KOPT-K1 (cell line): ENCODE data around the gene PIF1.
A peak's percentile ranks its signal among the peaks of the same experiment; 100 is the strongest.

ENCODE experiments used
- H3K27ac ChIP-seq: fragments of 200-600 bp; sonication (generic); 2 replicates; pipeline ENCODE4 v1.5.1; 2016; ENCODE audit warnings: antibody characterized with exemption, mild to moderate bottlenecking, low read depth, low read length; ENCODE audit not compliant: poor library complexity, severe bottlenecking
- H3K36me3 ChIP-seq: fragments of 200-600 bp; sonication (generic); 2 replicates; pipeline ENCODE4 v1.5.1; 2017; ENCODE audit warnings: antibody characterized with exemption, mild to moderate bottlenecking, low read length, moderate library complexity; ENCODE audit not compliant: insufficient read depth
- H3K9me3 ChIP-seq: fragments of 200-600 bp; sonication (generic); 2 replicates; pipeline ENCODE4 v1.5.1; 2017; ENCODE audit warnings: antibody characterized with exemption, low read length, mild to moderate bottlenecking; ENCODE audit not compliant: insufficient read depth, poor library complexity, severe bottlenecking

PIF1 gene

GRCh38 chr15:64855205-64855975 is 29.9 kb upstream of the PIF1 start:
- Histone ChIP-seq H3K36me3 (peaks cover 79% of the 10 kb centered on the region), H3K27ac (peak overlapping the region; percentile 22), H3K9me3 (no peaks in the 10 kb centered on the region)

- peaks cover 79% of the 10 kb centered on the region for H3K36me3 ChIP-seq
- H3K9me3 ChIP-seq: no peaks in the 10 kb centered on the region
- H3K27ac ChIP-seq: no peak overlapping the region
These were observed 29.1 kb upstream of the PIF1 start for GRCh38 chr15:64854526-64854925.

GRCh38 chr15:64854041-64854440 is 28.6 kb upstream of the PIF1 start:
- peaks cover 78% of the 10 kb centered on the region for H3K36me3 ChIP-seq
- no peak overlapping the region for H3K27ac ChIP-seq

GRCh38 chr15:64851503-64851840 is 26.0 kb upstream of the PIF1 start:
- H3K36me3 ChIP-seq: peaks cover 67% of the 10 kb centered on the region
- H3K9me3 ChIP-seq: no peaks in the 10 kb centered on the region
- H3K27ac ChIP-seq: no peak overlapping the region

More at GRCh38 chr15:64854041-64854440, 28.6 kb upstream of the PIF1 start:
- no peaks in the 10 kb centered on the region for H3K9me3 ChIP-seq

- Histone ChIP-seq H3K36me3 (peaks cover 61% of the 10 kb centered on the region), H3K9me3 (no peaks in the 10 kb centered on the region), H3K27ac (no peak overlapping the region)
These were observed 25.5 kb upstream of the PIF1 start for GRCh38 chr15:64850778-64851502.

GRCh38 chr15:64847876-64848716 is 22.6 kb upstream of the PIF1 start:
- Histone ChIP-seq H3K27ac (no peak overlapping the region), H3K9me3 (no peaks in the 10 kb centered on the region), H3K36me3 (peaks cover 36% of the 10 kb centered on the region)

- Histone ChIP-seq H3K9me3 (no peaks in the 10 kb centered on the region), H3K27ac (no peak overlapping the region), H3K36me3 (peaks cover 36% of the 10 kb centered on the region)
These were observed 22.0 kb upstream of the PIF1 start for GRCh38 chr15:64847448-64847847.

- no peak overlapping the region for H3K27ac ChIP-seq
- peaks cover 36% of the 10 kb centered on the region for H3K36me3 ChIP-seq
These were observed 21.6 kb upstream of the PIF1 start for GRCh38 chr15:64847016-64847415.

GRCh38 chr15:64845831-64846595 is 20.6 kb upstream of the PIF1 start:
- Histone ChIP-seq H3K36me3 (peaks cover 30% of the 10 kb centered on the region), H3K9me3 (no peaks in the 10 kb centered on the region), H3K27ac (peak overlapping the region; percentile 53)

More at GRCh38 chr15:64847016-64847415, 21.6 kb upstream of the PIF1 start:
- no peaks in the 10 kb centered on the region for H3K9me3 ChIP-seq

GRCh38 chr15:64845183-64845611 is 19.8 kb upstream of the PIF1 start:
- Histone ChIP-seq H3K36me3 (peaks cover 22% of the 10 kb centered on the region), H3K9me3 (no peaks in the 10 kb centered on the region), H3K27ac (peak overlapping the region; percentile 53)

- H3K9me3 ChIP-seq: no peaks in the 10 kb centered on the region
- peaks cover 17% of the 10 kb centered on the region for H3K36me3 ChIP-seq
- H3K27ac ChIP-seq: peak overlapping the region; percentile 53
These were observed 19.2 kb upstream of the PIF1 start for GRCh38 chr15:64844576-64845145.

GRCh38 chr15:64843991-64844390 is 18.5 kb upstream of the PIF1 start:
- Histone ChIP-seq H3K36me3 (peaks cover 11% of the 10 kb centered on the region), H3K27ac (peak overlapping the region; percentile 53), H3K9me3 (no peaks in the 10 kb centered on the region)

- Histone ChIP-seq H3K9me3 (no peaks in the 10 kb centered on the region), H3K27ac (peak overlapping the region; percentile 74), H3K36me3 (peaks cover 2% of the 10 kb centered on the region)
These were observed 17.6 kb upstream of the PIF1 start for GRCh38 chr15:64842986-64843561.
